GM11168 (cell line): Measurements from ENCODE around the gene BRD3OS.
"Not testable (repeated sequence)": the region's sequence is repeated elsewhere in the genome, so short reads cannot be mapped to it uniquely, and the experiment has no call there.

Experiments used
- in situ Hi-C: fragments of 300-500 bp; cut with MboI; formaldehyde crosslinking; loops from one replicate; pipeline ENCODE4 v1.12.0; 2022; ENCODE audit warnings: low sequenced_read_pairs; ENCODE audit not compliant: unreplicated experiment

The BRD3OS gene

GRCh38 chr9:133987946-133988665 lies 37.2 kb upstream of the BRD3OS start:
- in situ Hi-C loops = no loop called here

- in situ Hi-C loops = not testable (repeated sequence)
These were observed 36.5 kb upstream of the BRD3OS start for GRCh38 chr9:133988771-133989170.

- in situ Hi-C loops = loop anchor here (5.0 kb wide), 1 partner anchor 202 kb away; no protein-coding TSS in a partner anchor
These were observed 35.5 kb upstream of the BRD3OS start for GRCh38 chr9:133989625-133990365.

- in situ Hi-C loops = loop anchor here (5.0 kb wide), 1 partner anchor 203 kb away; no protein-coding TSS in a partner anchor
These were observed 34.7 kb upstream of the BRD3OS start for GRCh38 chr9:133990366-133991213.

GRCh38 chr9:133991214-133991921 lies 33.9 kb upstream of the BRD3OS start:
- in situ Hi-C loops = loop anchor here (5.0 kb wide), 1 partner anchor 204 kb away; no protein-coding TSS in a partner anchor

- in situ Hi-C loops = loop anchor here (5.0 kb wide), 1 partner anchor 205 kb away; no protein-coding TSS in a partner anchor
These were observed 33.1 kb upstream of the BRD3OS start, which contains the start of gene VAV2 for GRCh38 chr9:133991964-133992779. VAV2 (minus strand) TSS chr9:133992324; CDS start chr9:133992278, 46 bp downstream.

- in situ Hi-C loops = loop anchor here (5.0 kb wide), 1 partner anchor 206 kb away; no protein-coding TSS in a partner anchor
These were observed 32.3 kb upstream of the BRD3OS start for GRCh38 chr9:133992780-133993634.

- in situ Hi-C loops = loop anchor here (5.0 kb wide), 1 partner anchor 206 kb away; no protein-coding TSS in a partner anchor
These were observed 31.5 kb upstream of the BRD3OS start for GRCh38 chr9:133993635-133994253.

GRCh38 chr9:133994353-133995011 lies 30.8 kb upstream of the BRD3OS start:
- in situ Hi-C loops = loop anchor here (5.0 kb wide), 1 partner anchor 207 kb away; no protein-coding TSS in a partner anchor

GRCh38 chr9:133995012-133995896 lies 30.0 kb upstream of the BRD3OS start:
- in situ Hi-C loops = no loop called here

GRCh38 chr9:133996531-133997520 lies 28.5 kb upstream of the BRD3OS start:
- in situ Hi-C loops = no loop called here

GRCh38 chr9:133997584-133997983 lies 27.7 kb upstream of the BRD3OS start:
- in situ Hi-C loops = no loop called here

- in situ Hi-C loops = no loop called here
These were observed 26.2 kb upstream of the BRD3OS start for GRCh38 chr9:133998915-133999595.

GRCh38 chr9:133999851-134000265 lies 25.4 kb upstream of the BRD3OS start:
- in situ Hi-C loops = loop anchor here (25.0 kb wide), 1 partner anchor 463 kb away; the partner anchor contains the start of gene ADAMTSL2
